ENCODE measurements around the gene ATP9B. TPM values are rescaled to one million over a fixed set of nuclear protein-coding genes. Genes with fewer than 3 reads are reported as not detected.

The ATP9B gene
- total RNA-seq, 1 donor from 2014 or later: 37.3 TPM

GRCh38 chr18:79400591-79401381 lies 331.6 kb downstream of the ATP9B start:
- H3K27ac Mint-ChIP-seq (ENCODE audit: unreplicated experiment): peak overlapping the region; percentile 77
- H3K9me3 Mint-ChIP-seq (ENCODE audit: unreplicated experiment): no peaks in the 10 kb centered on the region
- no peak for DNase-seq (ENCODE audit: low spot score)
- H3K27me3 Mint-ChIP-seq (ENCODE audit: unreplicated experiment): peaks cover 28% of the 10 kb centered on the region
- peaks cover 9% of the 10 kb centered on the region for H3K36me3 Mint-ChIP-seq (ENCODE audit: low read depth, unreplicated experiment)
- peaks cover 29% of the 10 kb centered on the region for H3K4me1 Mint-ChIP-seq (ENCODE audit: unreplicated experiment)
- H3K4me3 Mint-ChIP-seq (ENCODE audit: unreplicated experiment): peak overlapping the region; percentile 89
- TF ChIP-seq CTCF (IDR thresholded peaks at IDR 0.05; ENCODE audit: unreplicated experiment): no peak

DNA sequence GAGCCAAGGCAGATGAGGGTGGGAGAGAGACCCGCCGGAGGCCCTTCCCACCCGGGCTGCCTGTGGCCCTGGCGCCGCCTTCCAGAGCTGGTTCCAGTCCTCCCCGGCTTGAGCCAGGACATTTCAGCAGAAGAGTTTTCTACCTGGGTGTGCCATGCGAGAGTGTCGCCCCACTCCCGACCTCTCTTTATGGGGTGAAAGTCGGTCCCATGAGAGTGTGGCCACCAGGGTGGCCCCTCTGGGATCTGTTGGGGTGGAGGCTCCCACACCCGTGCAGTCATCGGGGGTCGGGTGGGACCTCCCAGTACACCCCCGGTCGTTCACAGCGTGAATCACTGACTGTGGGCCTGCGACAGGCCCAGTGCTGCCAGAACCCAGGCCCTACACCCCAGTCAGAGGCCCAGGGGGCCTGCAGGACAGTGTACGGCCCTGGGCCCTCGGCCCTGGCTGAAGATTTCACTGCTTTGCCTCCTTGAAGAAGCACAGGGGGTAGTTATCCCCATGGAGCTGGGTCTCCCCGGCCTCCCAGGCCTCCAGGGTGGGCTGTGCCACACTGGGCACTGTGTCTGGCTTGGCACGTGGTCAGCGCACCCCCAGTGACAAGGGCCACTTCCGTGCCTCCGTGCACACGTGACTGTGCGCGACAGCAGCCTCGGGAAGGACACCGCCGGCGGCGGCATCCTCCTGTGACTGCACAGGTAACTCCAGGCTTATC lies 332.5 kb downstream of the ATP9B start:
- no peak for DNase-seq (ENCODE audit: low spot score)
- H3K27me3 Mint-ChIP-seq (ENCODE audit: unreplicated experiment): peaks cover 33% of the 10 kb centered on the region
- peaks cover 36% of the 10 kb centered on the region for H3K4me1 Mint-ChIP-seq (ENCODE audit: unreplicated experiment)
- no peaks in the 10 kb centered on the region for H3K9me3 Mint-ChIP-seq (ENCODE audit: unreplicated experiment)
- no peak overlapping the region for H3K27ac Mint-ChIP-seq (ENCODE audit: unreplicated experiment)
- H3K36me3 Mint-ChIP-seq (ENCODE audit: low read depth, unreplicated experiment): peaks cover 13% of the 10 kb centered on the region
- no peak for TF ChIP-seq CTCF (IDR thresholded peaks at IDR 0.05; ENCODE audit: unreplicated experiment)
- H3K4me3 Mint-ChIP-seq (ENCODE audit: unreplicated experiment): peak overlapping the region; percentile 89

- no peak overlapping the region for H3K27ac Mint-ChIP-seq (ENCODE audit: unreplicated experiment)
- H3K36me3 Mint-ChIP-seq (ENCODE audit: low read depth, unreplicated experiment): peaks cover 13% of the 10 kb centered on the region
- peaks cover 32% of the 10 kb centered on the region for H3K27me3 Mint-ChIP-seq (ENCODE audit: unreplicated experiment)
- H3K4me3 Mint-ChIP-seq (ENCODE audit: unreplicated experiment): no peak overlapping the region
- TF ChIP-seq CTCF (IDR thresholded peaks at IDR 0.05; ENCODE audit: unreplicated experiment): no peak
- H3K9me3 Mint-ChIP-seq (ENCODE audit: unreplicated experiment): no peaks in the 10 kb centered on the region
- peaks cover 36% of the 10 kb centered on the region for H3K4me1 Mint-ChIP-seq (ENCODE audit: unreplicated experiment)
- no peak for DNase-seq (ENCODE audit: low spot score)
Observed at GRCh38 chr18:79402209-79402576, 333.0 kb downstream of the ATP9B start.

GRCh38 chr18:79402977-79403722 lies 334.0 kb downstream of the ATP9B start:
- Mint-ChIP-seq H3K36me3 (ENCODE audit: low read depth, unreplicated experiment) (peaks cover 9% of the 10 kb centered on the region), H3K27ac (ENCODE audit: unreplicated experiment) (peak overlapping the region; percentile 42), H3K9me3 (ENCODE audit: unreplicated experiment) (no peaks in the 10 kb centered on the region), H3K4me3 (ENCODE audit: unreplicated experiment) (no peak overlapping the region), H3K4me1 (ENCODE audit: unreplicated experiment) (peaks cover 36% of the 10 kb centered on the region), H3K27me3 (ENCODE audit: unreplicated experiment) (peaks cover 25% of the 10 kb centered on the region)
- TF ChIP-seq CTCF (IDR thresholded peaks at IDR 0.05; ENCODE audit: unreplicated experiment): no peak
- peak; percentile 65 for DNase-seq (ENCODE audit: low spot score)

All from endothelial cell (in vitro differentiated cells).